Keratinocyte (primary cell): Measurements from ENCODE around the gene KMT2A. TPM values are rescaled to one million over a fixed set of nuclear protein-coding genes. Genes with fewer than 3 reads are reported as not detected.
A peak's percentile ranks its signal among the peaks of the same experiment; 100 is the strongest.

ENCODE experiments used
- DNase-seq: peaks from one replicate; pipeline ENCODE4 v3.0.0-alpha.2; 2011; ENCODE audit warnings: low read depth, missing footprints, low spot score
- FAIRE-seq: peaks from 2 replicates; lab custom pipeline; 2011; peaks lifted over from hg19 to GRCh38; lab: Jason Lieb, UNC
- H2AFZ ChIP-seq: 2 replicates; pipeline ENCODE4 v1.6.0; 2012; ENCODE audit warnings: low read length, control low read depth, inconsistent platforms; ENCODE audit not compliant: control insufficient read depth
- H3K27ac ChIP-seq: 2 replicates; pipeline ENCODE4 v1.5.1; 2011; ENCODE audit warnings: low read length; ENCODE audit not compliant: control insufficient read depth, insufficient read depth
- H3K27me3 ChIP-seq: 3 replicates; pipeline ENCODE4 v1.6.0; 2011; ENCODE audit warnings: low read length; ENCODE audit not compliant: control insufficient read depth, insufficient read depth; ENCODE audit errors: extremely low read depth
- H3K36me3 ChIP-seq, 2 experiments: 2 replicates in 1 of 2; 3 replicates in 1 of 2; pipeline ENCODE4 v1.5.1; 2011; ENCODE audit warnings: low read length in 2 of 2, mild to moderate bottlenecking in 1 of 2; ENCODE audit not compliant: control insufficient read depth in 2 of 2, insufficient read depth in 2 of 2; ENCODE audit errors: extremely low read depth in 1 of 2
- H3K4me1 ChIP-seq: 3 replicates; pipeline ENCODE4 v1.5.1; 2011; ENCODE audit warnings: low read length; ENCODE audit not compliant: control insufficient read depth, insufficient read depth; ENCODE audit errors: extremely low read depth
- H3K4me2 ChIP-seq: 3 replicates; pipeline ENCODE4 v1.6.0; 2011; ENCODE audit warnings: low read depth, low read length; ENCODE audit not compliant: control insufficient read depth, insufficient read depth; ENCODE audit errors: extremely low read depth
- H3K4me3 ChIP-seq, 3 experiments: fragments of 200-600 bp in 1 of 3; sonication (generic) in 1 of 3; 2 replicates in 2 of 3; 3 replicates in 1 of 3; pipeline ENCODE4 v1.5.1; 2011 to 2016; ENCODE audit warnings: low read length in 3 of 3, mild to moderate bottlenecking in 3 of 3, control low read depth in 2 of 3, inconsistent platforms in 1 of 3, low read depth in 1 of 3, mixed read lengths in 1 of 3, mixed run types in 1 of 3, moderate library complexity in 1 of 3; ENCODE audit not compliant: control insufficient read depth in 2 of 3, insufficient read depth in 2 of 3; ENCODE audit errors: extremely low read depth in 1 of 3
- H3K79me2 ChIP-seq: 2 replicates; pipeline ENCODE4 v1.6.0; 2012; ENCODE audit warnings: low read length; ENCODE audit not compliant: control insufficient read depth, insufficient read depth
- H3K9ac ChIP-seq: 3 replicates; pipeline ENCODE4 v1.6.0; 2011; ENCODE audit warnings: low read length; ENCODE audit not compliant: control insufficient read depth, insufficient read depth; ENCODE audit errors: extremely low read depth
- H3K9me1 ChIP-seq: 3 replicates; pipeline ENCODE4 v1.6.0; 2011; ENCODE audit warnings: low read length; ENCODE audit not compliant: control insufficient read depth, insufficient read depth; ENCODE audit errors: extremely low read depth
- H3K9me3 ChIP-seq: 2 replicates; pipeline ENCODE4 v1.5.1; 2012; ENCODE audit warnings: low read depth, low read length; ENCODE audit not compliant: control insufficient read depth
- H4K20me1 ChIP-seq: 3 replicates; pipeline ENCODE4 v1.6.0; 2011; ENCODE audit warnings: low read length; ENCODE audit not compliant: control insufficient read depth, insufficient read depth; ENCODE audit errors: extremely low read depth
- EZH2 ChIP-seq: IDR thresholded peaks from one replicate; pipeline ENCODE4 v1.6.1; 2012; ENCODE audit warnings: inconsistent platforms, mild to moderate bottlenecking, low read length, moderate library complexity
- dilution Hi-C: fragments of 300-500 bp; cut with MboI; formaldehyde crosslinking; loops from one replicate; pipeline ENCODE4 v1.7.0; 2020; ENCODE audit warnings: low sequenced_read_pairs; ENCODE audit not compliant: extremely low pct_ligation_motif_present
- polyA plus RNA-seq, 5 experiments: library from polyadenylated mRNA; depleted of rRNA in 3 of 5; stranded (reverse) in 3 of 5; stranded (forward) in 1 of 5; unstranded in 1 of 5; fragments of >200 nt; gene quantifications; 1 replicate in 1 of 5; 2 replicates in 3 of 5; 3 replicates in 1 of 5; pipeline versions ENCODE4 v1.2.1 to v1.2.3, GENCODE V29; 2011 to 2012; ENCODE audit warnings: missing spikeins in 2 of 5, low read depth in 1 of 5, low replicate concordance in 1 of 5
- TF ChIP-seq, protein P1 (sequence below), 3 experiments: IDR thresholded peaks in 1 of 3; conservative IDR thresholded peaks in 1 of 3; optimal IDR thresholded peaks in 1 of 3; 2 replicates in 2 of 3; 3 replicates in 1 of 3; pipeline versions ENCODE3 to v1.5.1; 2011; ENCODE audit warnings: low read length in 3 of 3, mild to moderate bottlenecking in 3 of 3, moderate library complexity in 2 of 3, control low read depth in 1 of 3, inconsistent platforms in 1 of 3; ENCODE audit not compliant: insufficient read depth in 2 of 3; ENCODE audit errors: extremely low read depth in 1 of 3

Gene KMT2A
- polyA plus RNA-seq, 1 donor (not counting 4 experiments of a cell fraction or from before 2014, with no cell fraction given) = 11.7 TPM

DNA sequence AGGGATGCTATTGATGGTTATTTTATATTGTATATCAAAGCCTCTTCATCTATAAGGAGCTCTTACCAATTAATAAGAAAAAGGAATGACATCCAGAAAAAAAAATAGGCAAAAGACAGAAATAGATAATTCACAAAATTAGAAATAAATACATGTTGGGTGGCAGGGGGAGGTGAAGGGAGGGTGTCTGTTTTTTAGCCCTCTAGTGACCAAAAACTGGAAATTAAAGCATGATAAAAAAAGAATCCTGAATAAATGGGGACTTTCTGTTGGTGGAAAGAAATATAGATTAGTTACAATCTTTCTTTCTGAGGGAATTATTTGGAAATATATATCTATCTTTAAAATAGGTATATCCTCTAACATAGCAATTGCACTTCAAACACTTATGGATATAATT lies 49.0 kb downstream of the KMT2A start:
- Histone ChIP-seq H3K27ac (no peak overlapping the region), H3K9me3 (no peaks in the 10 kb centered on the region), H3K4me3 (no peak overlapping the region), H4K20me1 (no peaks in the 10 kb centered on the region), H3K79me2 (no peaks in the 10 kb centered on the region), H3K4me2 (no peak overlapping the region), H3K9me1 (no peaks in the 10 kb centered on the region), H3K9ac (no peak overlapping the region), H2AFZ (no peak overlapping the region), H3K27me3 (no peaks in the 10 kb centered on the region), H3K36me3 (peaks cover 17 to 21% of the 10 kb centered on the region in 2 experiments), H3K4me1 (no peaks in the 10 kb centered on the region)
- dilution Hi-C loops = no loop called here
- DNase-seq (no peak), FAIRE-seq (no peak)
- TF ChIP-seq, protein P1, sequence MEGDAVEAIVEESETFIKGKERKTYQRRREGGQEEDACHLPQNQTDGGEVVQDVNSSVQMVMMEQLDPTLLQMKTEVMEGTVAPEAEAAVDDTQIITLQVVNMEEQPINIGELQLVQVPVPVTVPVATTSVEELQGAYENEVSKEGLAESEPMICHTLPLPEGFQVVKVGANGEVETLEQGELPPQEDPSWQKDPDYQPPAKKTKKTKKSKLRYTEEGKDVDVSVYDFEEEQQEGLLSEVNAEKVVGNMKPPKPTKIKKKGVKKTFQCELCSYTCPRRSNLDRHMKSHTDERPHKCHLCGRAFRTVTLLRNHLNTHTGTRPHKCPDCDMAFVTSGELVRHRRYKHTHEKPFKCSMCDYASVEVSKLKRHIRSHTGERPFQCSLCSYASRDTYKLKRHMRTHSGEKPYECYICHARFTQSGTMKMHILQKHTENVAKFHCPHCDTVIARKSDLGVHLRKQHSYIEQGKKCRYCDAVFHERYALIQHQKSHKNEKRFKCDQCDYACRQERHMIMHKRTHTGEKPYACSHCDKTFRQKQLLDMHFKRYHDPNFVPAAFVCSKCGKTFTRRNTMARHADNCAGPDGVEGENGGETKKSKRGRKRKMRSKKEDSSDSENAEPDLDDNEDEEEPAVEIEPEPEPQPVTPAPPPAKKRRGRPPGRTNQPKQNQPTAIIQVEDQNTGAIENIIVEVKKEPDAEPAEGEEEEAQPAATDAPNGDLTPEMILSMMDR (optimal IDR thresholded peaks at IDR 0.05 in 1 of 3, IDR thresholded peaks at IDR 0.05 in 1 of 3, conservative IDR thresholded peaks at IDR 0.05 in 1 of 3; ENCODE audit: extremely low read depth in 1 of 3, insufficient read depth in 2 of 3, low read length in 3 of 3) = no peak

- no peaks in the 10 kb centered on the region for H3K27me3 ChIP-seq
- DNase-seq (peak; percentile 30), FAIRE-seq (peak; percentile 84)
- H4K20me1 ChIP-seq = no peaks in the 10 kb centered on the region
- dilution Hi-C loops = no loop called here
- no peak overlapping the region for H2AFZ ChIP-seq
- no peaks in the 10 kb centered on the region for H3K79me2 ChIP-seq
- no peaks in the 10 kb centered on the region for H3K9me1 ChIP-seq
- TF ChIP-seq, protein P1 (optimal IDR thresholded peaks at IDR 0.05 in 1 of 3, IDR thresholded peaks at IDR 0.05 in 1 of 3, conservative IDR thresholded peaks at IDR 0.05 in 1 of 3; ENCODE audit: extremely low read depth in 1 of 3, insufficient read depth in 2 of 3, low read length in 3 of 3) = peak; percentile 67 to 82 (median 75)
- no peak for TF ChIP-seq EZH2
- no peaks in the 10 kb centered on the region for H3K4me1 ChIP-seq
- H3K36me3 ChIP-seq = peaks cover 14 to 21% of the 10 kb centered on the region in 2 experiments
- no peaks in the 10 kb centered on the region for H3K9me3 ChIP-seq
- no peak overlapping the region for H3K4me3 ChIP-seq
- no peak overlapping the region for H3K9ac ChIP-seq
- no peak overlapping the region for H3K27ac ChIP-seq
- no peak overlapping the region for H3K4me2 ChIP-seq
Measured at GRCh38 chr11:118488480-118489109, 52.3 kb downstream of the KMT2A start.
